ENCODE data around the gene GPR25. TPM values are rescaled to one million over a fixed set of nuclear protein-coding genes. Genes with fewer than 3 reads are reported as not detected.

The GPR25 gene
- total RNA-seq, 2 donors from 2014 or later: 1.3 TPM; not detected in 1

- H3K9me3 ChIP-seq: no peaks in the 10 kb centered on the region
- TF ChIP-seq CTCF (IDR thresholded peaks at IDR 0.05) (no peak), POLR2A (IDR thresholded peaks at IDR 0.05) (no peak)
- ATAC-seq (no peak), DNase-seq (no peak)
- intact Hi-C loops (cut with DNase I): no loop called here
- H3K4me1 ChIP-seq: peaks cover under 1% of the 10 kb centered on the region
- peaks cover 6 to 24% of the 10 kb centered on the region in 2 donors for H3K36me3 ChIP-seq (replicated peaks in 1 of 2; ENCODE audit: insufficient read depth in 1 of 2, low read depth in 2 of 2)
- H3K27ac ChIP-seq: no peak overlapping the region
- no peak overlapping the region for H3K4me3 ChIP-seq
- 83 to 86% methylated on average over 13 of the region's 13 CpGs for WGBS, 2 donors
- no peaks in the 10 kb centered on the region for H3K27me3 ChIP-seq
These were observed 40.1 kb downstream of the GPR25 start for GRCh38 chr1:200912737-200913407.

GRCh38 chr1:200916152-200916551 lies 43.4 kb downstream of the GPR25 start:
- Histone ChIP-seq H3K4me3 (no peak overlapping the region), H3K36me3 (replicated peaks in 1 of 2; ENCODE audit: insufficient read depth in 1 of 2, low read depth in 2 of 2) (peaks cover 2 to 9% of the 10 kb centered on the region in 2 donors), H3K27ac (no peak overlapping the region), H3K4me1 (no peaks in the 10 kb centered on the region), H3K9me3 (no peaks in the 10 kb centered on the region), H3K27me3 (no peaks in the 10 kb centered on the region)
- WGBS, 2 donors: 52% methylated on average over 19 of the region's 22 CpGs; no CpG with 5 or more reads in 1 of the 2 donors
- ATAC-seq (no peak), DNase-seq (no peak)
- TF ChIP-seq POLR2A (IDR thresholded peaks at IDR 0.05) (no peak), CTCF (IDR thresholded peaks at IDR 0.05) (no peak)
- intact Hi-C loops (cut with DNase I): no loop called here

- WGBS, 2 donors: 72 to 83% methylated on average over 11 of the region's 11 CpGs
- intact Hi-C loops (cut with DNase I): no loop called here
- H3K4me1 ChIP-seq: no peaks in the 10 kb centered on the region
- H3K4me3 ChIP-seq: no peak overlapping the region
- DNase-seq: no peak
- no peaks in the 10 kb centered on the region for H3K27me3 ChIP-seq
- no peaks in the 10 kb centered on the region for H3K9me3 ChIP-seq
- H3K36me3 ChIP-seq (replicated peaks in 1 of 2; ENCODE audit: insufficient read depth in 1 of 2, low read depth in 2 of 2): peaks cover 2 to 9% of the 10 kb centered on the region in 2 donors
- no peak for ATAC-seq
- H3K27ac ChIP-seq: no peak overlapping the region
- no peak for TF ChIP-seq POLR2A (IDR thresholded peaks at IDR 0.05)
- TF ChIP-seq CTCF (IDR thresholded peaks at IDR 0.05): no peak
These were observed 43.9 kb downstream of the GPR25 start for GRCh38 chr1:200916681-200917080.

GRCh38 chr1:200917291-200917817 lies 44.6 kb downstream of the GPR25 start:
- Histone ChIP-seq H3K36me3 (replicated peaks in 1 of 2; ENCODE audit: insufficient read depth in 1 of 2, low read depth in 2 of 2) (peaks cover 2 to 9% of the 10 kb centered on the region in 2 donors), H3K4me3 (no peak overlapping the region), H3K4me1 (no peaks in the 10 kb centered on the region), H3K9me3 (no peaks in the 10 kb centered on the region), H3K27ac (no peak overlapping the region), H3K27me3 (no peaks in the 10 kb centered on the region)
- 66 to 71% methylated on average over 7 of the region's 7 CpGs for WGBS, 2 donors
- TF ChIP-seq POLR2A (IDR thresholded peaks at IDR 0.05) (no peak), CTCF (IDR thresholded peaks at IDR 0.05) (no peak)
- peak; percentile 28 for ATAC-seq
- intact Hi-C loops (cut with DNase I): no loop called here
- DNase-seq: no peak

GRCh38 chr1:200918006-200918405 lies 45.2 kb downstream of the GPR25 start:
- no peak for TF ChIP-seq POLR2A (IDR thresholded peaks at IDR 0.05)
- no peak for TF ChIP-seq CTCF (IDR thresholded peaks at IDR 0.05)
- DNase-seq (no peak), ATAC-seq (no peak)
- H3K9me3 ChIP-seq: no peaks in the 10 kb centered on the region
- WGBS, 2 donors: 94 to 95% methylated on average over 3 of the region's 3 CpGs
- H3K27ac ChIP-seq: no peak overlapping the region
- no peaks in the 10 kb centered on the region for H3K4me1 ChIP-seq
- H3K36me3 ChIP-seq (replicated peaks in 1 of 2; ENCODE audit: insufficient read depth in 1 of 2, low read depth in 2 of 2): peaks cover 0 to 2% of the 10 kb centered on the region in 2 donors
- no peak overlapping the region for H3K4me3 ChIP-seq
- no peaks in the 10 kb centered on the region for H3K27me3 ChIP-seq
- intact Hi-C loops (cut with DNase I): no loop called here
